SK-N-MC (cell line): ENCODE results near the gene ANKDD1B.

Experiments
- EZH2 ChIP-seq: fragments of 200-600 bp; sonication (generic); IDR thresholded peaks from one replicate; pipeline ENCODE4 v1.6.1; 2017; ENCODE audit warnings: antibody characterized with exemption
- FOXP2 ChIP-seq: optimal IDR thresholded peaks from 2 replicates; pipeline ENCODE3; 2011; ENCODE audit warnings: mild to moderate bottlenecking, moderate library complexity; ENCODE audit not compliant: insufficient read depth; ENCODE audit errors: extremely low read length, control extremely low read depth
- POLR2AphosphoS5 ChIP-seq: IDR thresholded peaks from 2 replicates; pipeline ENCODE4 v1.6.1; 2012; ENCODE audit warnings: mild to moderate bottlenecking, low read depth, low read length, borderline replicate concordance

DNA sequence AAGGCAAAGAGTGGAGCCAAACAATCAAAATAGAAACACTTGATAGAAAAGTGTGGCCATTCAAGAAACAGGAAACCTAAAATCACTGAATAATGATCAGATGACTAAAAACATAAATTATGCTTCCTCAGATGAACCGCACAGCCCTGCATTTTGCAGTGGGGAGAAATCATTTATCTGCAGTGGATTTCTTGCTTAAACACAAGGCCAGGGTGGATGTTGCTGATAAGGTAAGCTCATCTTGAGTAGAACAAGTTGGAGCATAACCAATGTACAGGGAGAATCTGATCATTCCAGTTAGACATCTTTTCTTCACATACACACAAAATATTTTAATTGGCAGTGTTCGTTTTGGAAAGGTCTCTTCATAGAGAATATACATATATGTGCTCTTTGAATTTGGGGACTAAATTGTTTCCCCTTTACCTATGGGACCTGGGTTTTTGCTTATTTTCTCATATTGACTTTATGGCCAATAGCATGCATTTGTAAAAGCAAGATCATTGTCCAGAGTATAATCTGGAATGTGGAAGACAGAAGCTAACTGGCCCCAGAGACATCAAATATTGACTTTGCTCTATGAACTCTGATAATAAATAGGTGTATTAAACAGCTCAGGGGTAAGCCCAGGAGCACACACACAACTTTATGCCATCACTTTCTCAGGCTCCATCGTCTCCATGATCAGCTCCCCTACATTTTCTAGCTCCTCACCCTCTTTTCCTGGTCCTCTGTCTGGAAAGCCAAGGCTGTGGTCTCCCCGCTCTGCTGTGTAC is 9.1 kb downstream of the ANKDD1B start:
- no peak for TF ChIP-seq EZH2
- TF ChIP-seq POLR2AphosphoS5, result no peak
- no peak for TF ChIP-seq FOXP2
